OCI-LY3 (cell line): ENCODE data around the gene FOXD3.

Experiments used
- H2AFZ ChIP-seq: fragments of 200-600, 300-600 bp; shearing (Covaris generic); 2 replicates; pipeline ENCODE4 v1.6.0; 2014; ENCODE audit warnings: antibody characterized with exemption, low read depth, low read length
- H3K27ac ChIP-seq: fragments of 200-600, 300-600 bp; sonication (generic); 2 replicates; pipeline ENCODE4 v1.5.1; 2014; ENCODE audit warnings: mild to moderate bottlenecking, low read length, moderate library complexity, mixed read lengths
- H3K27me3 ChIP-seq: fragments of 200-600, 300-600 bp; sonication (generic); 2 replicates; pipeline ENCODE4 v1.6.1; 2014; ENCODE audit warnings: low read depth, low read length, mixed read lengths
- H3K36me3 ChIP-seq: fragments of 200-600, 300-600 bp; sonication (generic); replicated peaks from 2 replicates; pipeline ENCODE3; 2014; ENCODE audit warnings: low read depth, low read length, mixed read lengths
- H3K4me1 ChIP-seq: fragments of 300-600, 200-600 bp; sonication (generic); 2 replicates; pipeline ENCODE4 v1.6.1; 2014; ENCODE audit warnings: low read length, mixed read lengths
- H3K4me2 ChIP-seq: fragments of 200-600, 300-600 bp; sonication (generic); 2 replicates; pipeline ENCODE4 v1.6.1; 2014; ENCODE audit warnings: low read length, mixed read lengths
- H3K4me3 ChIP-seq: fragments of 300-600, 200-600 bp; sonication (generic); 2 replicates; pipeline ENCODE4 v1.5.1; 2014; ENCODE audit warnings: antibody characterized with exemption, mild to moderate bottlenecking, low read length, moderate library complexity
- H3K79me2 ChIP-seq: fragments of 300-600, 200-600 bp; shearing (Covaris generic); 2 replicates; pipeline ENCODE4 v1.6.1; 2014; ENCODE audit warnings: mild to moderate bottlenecking, low read length, mixed read lengths
- H3K9ac ChIP-seq: fragments of 300-600, 200-600 bp; shearing (Covaris generic); 2 replicates; pipeline ENCODE4 v1.6.0; 2014; ENCODE audit warnings: mild to moderate bottlenecking, low read length, moderate library complexity
- H3K9me3 ChIP-seq: fragments of 200-600, 300-600 bp; shearing (Covaris generic); 2 replicates; pipeline ENCODE4 v1.6.1; 2014; ENCODE audit warnings: low read length, mixed read lengths; ENCODE audit not compliant: insufficient read depth
- H4K20me1 ChIP-seq: fragments of 200-600, 300-600 bp; sonication (generic); 2 replicates; pipeline ENCODE4 v1.6.1; 2016; ENCODE audit warnings: low read length, mixed read lengths; ENCODE audit not compliant: insufficient read depth
- CTCF ChIP-seq: fragments of 200-600, 300-600 bp; sonication (generic); IDR thresholded peaks from 2 replicates; pipeline ENCODE4 v1.5.1; 2014; ENCODE audit warnings: antibody characterized with exemption, low read length, low read depth
- EZH2phosphoT487 ChIP-seq: fragments of 200-600 bp; shearing (Covaris generic); IDR thresholded peaks from 2 replicates; pipeline ENCODE4 v1.6.1; 2018; ENCODE audit warnings: antibody characterized with exemption, mixed run types, low read depth

The FOXD3 gene

GRCh38 chr1:63362578-63362977 lies 40.2 kb downstream of the FOXD3 start:
- Histone ChIP-seq H3K9ac (no peak overlapping the region), H3K36me3 (no peaks in the 10 kb centered on the region), H3K27ac (no peak overlapping the region), H4K20me1 (no peaks in the 10 kb centered on the region), H3K4me3 (no peak overlapping the region), H3K9me3 (no peaks in the 10 kb centered on the region), H3K79me2 (no peaks in the 10 kb centered on the region; the same call in 1 of the 2 replicates), H3K27me3 (no peaks in the 10 kb centered on the region), H3K4me2 (no peak overlapping the region), H2AFZ (no peak overlapping the region), H3K4me1 (peaks cover 5% of the 10 kb centered on the region)
- no peak for TF ChIP-seq EZH2phosphoT487
- TF ChIP-seq CTCF = no peak

GRCh38 chr1:63363014-63363413 lies 40.6 kb downstream of the FOXD3 start:
- Histone ChIP-seq H3K27ac (no peak overlapping the region), H2AFZ (no peak overlapping the region), H3K79me2 (no peaks in the 10 kb centered on the region; the same call in 1 of the 2 replicates), H3K4me3 (no peak overlapping the region), H3K4me2 (no peak overlapping the region), H3K27me3 (no peaks in the 10 kb centered on the region), H3K9ac (no peak overlapping the region), H3K36me3 (no peaks in the 10 kb centered on the region), H3K4me1 (peaks cover 5% of the 10 kb centered on the region), H3K9me3 (no peaks in the 10 kb centered on the region), H4K20me1 (no peaks in the 10 kb centered on the region)
- TF ChIP-seq CTCF (no peak), EZH2phosphoT487 (no peak)

- Histone ChIP-seq H3K36me3 (no peaks in the 10 kb centered on the region), H3K4me1 (peaks cover 5% of the 10 kb centered on the region), H3K4me3 (peak overlapping the region; percentile 99), H3K27ac (peak overlapping the region; percentile 9; the same call in 1 of the 2 replicates), H3K79me2 (peaks cover 5% of the 10 kb centered on the region), H3K27me3 (no peaks in the 10 kb centered on the region), H3K9me3 (no peaks in the 10 kb centered on the region), H3K9ac (peak overlapping the region; percentile 68), H3K4me2 (peak overlapping the region; percentile 92), H4K20me1 (no peaks in the 10 kb centered on the region), H2AFZ (peak overlapping the region; percentile 61; the same call in 1 of the 2 replicates)
- no peak for TF ChIP-seq EZH2phosphoT487
- TF ChIP-seq CTCF = no peak
Observed at GRCh38 chr1:63366908-63367214, 44.5 kb downstream of the FOXD3 start.

- Histone ChIP-seq H2AFZ (peak within 1 kb of the TSS; percentile 91), H4K20me1 (no peaks in the 10 kb centered on the region), H3K4me1 (peaks cover 5% of the 10 kb centered on the region), H3K36me3 (no peaks in the 10 kb centered on the region), H3K9me3 (no peaks in the 10 kb centered on the region), H3K27ac (peak within 1 kb of the TSS; percentile 36), H3K79me2 (peaks cover 5% of the 10 kb centered on the region), H3K4me2 (peak within 1 kb of the TSS; percentile 92), H3K9ac (peak within 1 kb of the TSS; percentile 89), H3K27me3 (no peaks in the 10 kb centered on the region), H3K4me3 (peak within 1 kb of the TSS; percentile 99)
- TF ChIP-seq EZH2phosphoT487 = no peak
- TF ChIP-seq CTCF = no peak
Observed at GRCh38 chr1:63367215-63368103, 45.1 kb downstream of the FOXD3 start, which contains the start of gene ALG6. ALG6 (plus strand) TSS chr1:63367627; CDS start chr1:63370978, 3,351 bp downstream.
